ENCODE measurements around the gene AGBL1.

AGBL1 gene

DNA sequence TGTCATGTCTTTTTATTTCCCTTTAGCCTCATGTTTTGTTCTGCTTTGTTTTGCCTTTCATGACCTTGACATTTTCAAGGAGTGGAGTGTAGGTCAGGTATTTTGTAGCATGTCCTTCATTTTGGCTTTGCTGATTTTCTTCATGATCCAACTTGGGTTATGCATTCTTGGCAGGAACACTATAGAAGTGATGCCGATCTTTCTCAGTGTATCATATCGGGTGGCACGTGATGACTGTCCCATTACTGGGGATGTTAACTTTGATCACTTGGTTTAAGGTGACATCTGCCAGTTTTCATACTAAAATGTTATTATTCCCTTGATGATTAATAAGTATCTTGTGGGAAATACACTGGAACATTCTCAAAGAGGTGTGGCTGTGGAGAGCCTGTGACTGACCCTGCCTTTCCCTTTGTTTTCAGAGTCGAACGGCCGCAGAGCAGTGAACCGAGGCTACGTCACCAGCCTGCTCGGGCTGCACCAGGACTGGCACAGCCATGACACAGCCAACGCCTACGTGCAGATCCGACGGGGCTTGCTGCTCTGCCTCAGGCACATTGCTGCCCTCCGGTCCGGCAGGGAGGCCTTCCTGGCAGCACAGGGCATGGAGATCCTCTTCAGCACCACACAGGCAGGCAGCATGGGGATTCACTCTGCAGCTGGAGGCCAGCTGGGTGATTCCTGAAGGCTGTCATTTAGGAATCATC, 167.7 kb downstream of the AGBL1 start:
- DNase-seq = no peak

DNA sequence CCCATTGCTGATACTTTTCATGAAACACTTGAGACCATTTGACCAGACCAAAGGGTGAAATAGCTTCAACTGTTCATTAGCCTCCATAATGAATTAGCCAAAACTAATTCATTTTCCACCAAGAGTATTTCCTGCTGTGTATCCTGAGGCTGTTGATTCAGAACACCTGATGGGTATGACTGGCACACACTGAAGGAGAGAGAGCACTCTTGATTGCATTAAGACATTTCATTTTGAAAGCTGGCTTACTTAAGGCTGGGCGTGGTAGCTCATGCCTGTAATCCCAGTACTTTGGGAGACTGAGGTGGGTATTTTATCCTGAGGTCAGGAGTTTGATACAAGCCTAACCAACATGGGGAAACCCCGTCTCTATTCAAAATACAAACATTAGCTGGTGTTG, 175.6 kb downstream of the AGBL1 start:
- no peak for DNase-seq

DNA sequence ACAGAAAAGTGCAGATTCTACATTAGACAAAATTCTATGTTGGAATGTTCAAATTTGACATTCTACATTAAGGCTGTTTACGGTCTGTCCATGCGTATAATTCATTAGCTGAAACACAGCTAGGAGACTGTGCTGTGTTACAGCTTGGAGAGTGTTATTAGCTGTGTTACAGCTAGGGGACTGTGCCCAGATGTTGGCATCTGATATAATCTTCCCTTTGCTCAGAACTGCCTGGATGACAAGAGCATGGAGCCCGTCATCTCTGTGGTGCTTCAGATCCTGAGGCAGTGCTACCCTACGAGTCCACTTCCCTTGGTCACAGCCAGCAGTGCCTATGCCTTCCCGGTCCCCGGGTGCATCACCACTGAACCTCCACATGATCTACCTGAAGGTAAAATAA, 177.0 kb downstream of the AGBL1 start:
- no peak for DNase-seq

DNA sequence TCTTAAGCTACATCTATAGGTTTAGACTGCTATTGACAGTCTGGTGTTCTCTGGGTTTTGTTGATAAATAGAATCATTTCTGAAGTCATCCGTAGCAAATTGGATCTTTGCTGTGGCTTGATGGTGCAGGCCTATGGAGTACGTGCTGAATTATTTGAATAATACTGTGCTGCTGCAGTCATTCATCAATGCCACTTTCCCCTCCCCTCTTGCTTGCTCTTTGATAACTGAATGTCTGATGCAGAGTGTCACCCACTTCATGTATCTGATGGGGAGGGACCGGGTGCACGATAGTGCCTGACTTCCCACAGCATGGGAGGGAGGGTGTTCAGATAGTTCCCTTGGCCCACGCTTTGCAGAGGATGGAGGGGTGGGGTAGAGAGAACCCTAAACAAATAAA, 179.9 kb downstream of the AGBL1 start:
- DNase-seq = no peak

DNA sequence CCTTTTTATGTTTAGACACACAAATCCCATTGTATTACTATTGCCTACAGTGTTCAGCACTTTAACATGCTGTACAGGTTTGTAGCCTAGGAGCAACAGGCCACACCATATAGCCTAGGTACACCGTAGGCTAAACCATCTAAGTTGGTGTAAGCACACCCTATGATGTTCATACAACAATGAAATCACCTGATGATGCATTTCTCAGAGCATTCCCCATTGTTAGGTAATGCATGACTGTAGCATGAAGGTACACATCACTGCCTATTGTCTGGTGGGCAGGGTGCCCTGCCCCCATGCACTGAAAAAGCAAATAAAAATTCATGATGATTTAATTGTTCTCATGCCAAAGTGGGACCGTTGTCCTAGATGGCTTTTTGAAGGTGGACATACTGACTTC, 183.6 kb downstream of the AGBL1 start:
- DNase-seq = no peak

GRCh38 chr15:86266896-86267484, 187.3 kb downstream of the AGBL1 start:
- DNase-seq = no peak

DNA sequence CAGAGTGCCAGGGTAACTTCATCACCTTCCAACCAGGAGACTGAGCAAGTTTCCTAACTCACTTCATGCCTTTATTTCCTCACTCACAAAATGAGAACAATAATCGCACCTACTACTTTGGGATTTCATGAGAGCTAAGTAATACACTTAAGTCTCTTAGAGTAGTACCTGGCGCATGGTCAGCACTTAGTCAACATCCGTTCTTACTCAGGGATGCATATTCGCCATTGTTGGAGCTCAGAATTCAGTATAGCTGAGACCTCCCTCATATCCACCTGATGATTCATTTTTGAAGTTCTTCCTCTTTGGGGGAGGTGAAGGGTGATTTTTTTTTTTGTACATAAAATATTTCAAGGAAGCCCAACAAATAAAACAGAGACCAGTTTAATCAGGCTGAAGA, 188.2 kb downstream of the AGBL1 start:
- no peak for DNase-seq

DNA sequence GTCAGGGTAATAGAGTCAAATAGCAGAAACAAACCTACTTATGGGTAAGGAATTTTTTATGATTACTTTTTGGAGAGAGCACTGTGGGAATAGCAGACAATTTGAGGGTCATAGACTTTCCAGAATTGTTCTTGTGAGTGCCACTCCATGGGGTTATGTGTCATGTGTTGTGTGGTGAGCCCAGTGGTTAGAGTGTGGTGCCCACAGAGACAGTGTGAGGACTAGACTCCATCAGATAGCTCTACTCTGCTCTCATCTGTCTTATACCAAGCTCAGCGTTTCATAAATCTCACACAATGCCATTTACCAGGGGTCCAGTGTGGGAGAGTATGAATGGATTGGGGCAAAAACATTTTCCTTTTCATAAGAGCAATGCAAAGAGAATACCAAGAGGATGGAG, 188.9 kb downstream of the AGBL1 start:
- DNase-seq = no peak

DNA sequence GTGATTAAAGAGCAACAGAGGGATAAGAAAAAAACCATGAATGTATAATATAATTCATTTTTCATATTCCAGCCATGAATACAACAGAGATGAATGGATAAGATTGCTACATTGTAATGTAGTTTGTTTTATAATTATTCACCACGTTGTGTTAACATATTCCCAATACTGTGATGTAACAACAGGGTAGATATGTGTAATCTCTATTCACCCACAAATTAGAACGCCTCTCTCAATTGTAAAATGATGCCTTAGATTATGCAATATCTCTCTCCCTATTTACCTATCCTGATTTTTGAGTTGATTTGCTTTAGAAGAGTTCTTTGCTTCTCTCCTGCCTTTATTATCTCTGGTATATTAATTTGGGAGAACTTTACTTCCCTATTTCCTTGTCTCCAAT, 193.6 kb downstream of the AGBL1 start:
- no peak for DNase-seq

GRCh38 chr15:86275361-86275760, 195.7 kb downstream of the AGBL1 start:
- no peak for DNase-seq

- no peak for DNase-seq
Observed at GRCh38 chr15:86278586-86278985, 198.9 kb downstream of the AGBL1 start.

GRCh38 chr15:86284635-86285034, 205.0 kb downstream of the AGBL1 start:
- DNase-seq = no peak

DNA sequence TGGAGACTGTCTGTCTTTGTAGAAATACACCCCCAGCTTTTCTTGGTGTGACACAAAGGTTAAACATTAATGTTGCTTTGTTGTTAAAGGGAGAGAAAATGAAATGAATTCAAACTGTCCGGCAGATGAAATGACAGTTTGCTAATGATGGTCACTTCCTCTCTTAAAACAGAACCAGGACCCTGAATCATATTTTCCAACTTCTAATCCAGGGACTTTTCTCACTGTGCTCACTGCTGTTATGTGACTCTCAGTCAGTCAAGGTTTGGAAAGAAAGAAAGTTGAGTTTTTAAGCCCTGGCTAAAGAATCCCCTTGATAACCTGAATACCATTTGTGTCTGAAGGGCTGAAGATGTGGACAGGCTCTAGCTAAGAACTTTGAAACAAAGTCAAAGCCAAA, 215.8 kb downstream of the AGBL1 start:
- DNase-seq = no peak

DNA sequence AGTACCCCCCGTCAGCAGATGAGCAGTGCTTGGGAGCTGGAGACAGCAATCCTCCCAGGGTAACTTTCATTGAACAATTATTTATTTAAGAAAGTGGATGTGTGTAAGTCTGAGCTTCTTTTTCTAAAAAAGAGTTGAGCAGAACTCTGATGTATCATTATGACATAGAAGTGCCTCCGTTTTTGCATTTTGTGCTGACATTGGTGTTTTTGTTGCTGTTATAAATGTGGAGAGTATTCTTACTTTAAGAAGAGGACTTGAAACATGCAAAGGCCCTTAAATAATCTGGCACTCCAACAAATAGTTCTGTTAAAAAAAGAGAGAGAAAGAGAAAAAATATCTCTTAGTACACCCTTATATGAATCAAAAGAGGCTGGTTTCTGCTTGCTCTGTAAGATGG, 217.1 kb downstream of the AGBL1 start:
- DNase-seq = no peak

DNA sequence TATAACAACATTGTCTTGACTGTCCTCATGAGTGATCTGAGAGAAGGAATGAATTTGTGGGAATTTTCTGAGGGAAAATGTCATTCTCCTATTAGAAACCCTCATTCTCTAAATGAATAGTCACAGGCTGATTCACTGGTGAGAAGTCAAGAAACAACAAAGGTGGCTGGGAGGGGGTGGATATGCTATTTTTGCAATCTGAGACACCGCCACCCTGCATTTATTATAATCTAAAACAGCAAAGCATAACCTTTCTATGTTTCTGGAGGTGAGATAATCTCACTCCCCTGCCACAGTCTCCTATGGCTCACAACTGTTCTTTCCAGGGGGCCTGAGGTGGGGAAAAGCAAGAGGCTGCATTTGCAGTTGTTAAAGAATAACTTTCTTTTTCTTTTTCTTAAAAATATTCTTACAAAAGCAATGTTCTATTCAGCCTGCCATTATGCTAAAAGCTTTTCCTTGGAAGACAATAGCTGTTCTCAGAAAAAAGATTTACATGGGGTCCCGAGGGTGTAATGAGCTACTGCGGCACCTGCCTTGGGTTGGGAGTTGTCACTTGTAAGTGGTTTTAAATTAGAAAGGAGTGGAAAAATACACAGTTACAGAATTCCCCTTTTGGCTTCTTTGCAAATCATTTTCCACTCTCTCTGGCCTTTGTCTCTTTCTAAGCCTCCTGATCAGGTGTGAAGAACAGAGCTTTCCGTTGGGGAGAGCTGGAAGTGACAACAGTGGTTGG, 220.9 kb downstream of the AGBL1 start:
- no peak for DNase-seq

GRCh38 chr15:86311568-86312280, 232.1 kb downstream of the AGBL1 start:
- no peak for DNase-seq

- no peak for DNase-seq
Observed at GRCh38 chr15:86312486-86312885, 232.8 kb downstream of the AGBL1 start.

- DNase-seq = no peak
Observed at GRCh38 chr15:86316216-86316615, 236.5 kb downstream of the AGBL1 start.

DNA sequence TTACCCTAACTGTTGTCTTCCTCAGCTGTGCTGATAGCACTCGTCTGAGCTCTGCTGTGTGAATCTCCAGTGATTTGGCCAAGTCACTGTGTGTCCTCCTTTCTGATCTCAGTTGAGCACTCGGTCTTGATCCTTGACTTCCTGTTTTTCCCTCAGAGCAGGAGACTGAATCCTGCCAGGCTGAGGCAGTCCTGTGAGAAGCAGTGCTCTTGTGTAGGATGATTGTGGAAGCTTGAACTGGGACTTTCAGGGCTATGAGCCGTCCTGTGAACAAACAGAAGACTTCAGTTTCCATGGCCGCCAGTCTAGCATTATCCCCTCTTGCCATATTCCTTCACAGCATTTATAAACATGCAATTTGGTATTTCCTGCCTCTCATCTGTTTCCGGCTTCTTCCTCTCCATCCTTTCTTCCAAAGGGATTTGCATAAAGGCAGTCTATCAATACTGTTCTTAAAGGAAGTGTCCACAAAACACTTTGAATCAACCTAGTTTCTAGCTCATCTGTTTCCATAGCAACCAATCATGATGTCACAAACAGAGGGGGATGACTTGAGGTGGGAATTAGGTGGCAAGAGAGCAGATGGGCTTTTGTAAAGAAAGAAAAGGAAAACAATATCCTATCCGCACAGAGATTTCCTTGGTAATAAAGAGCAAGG, 237.2 kb downstream of the AGBL1 start:
- DNase-seq = no peak

GRCh38 chr15:86317384-86317740, 237.7 kb downstream of the AGBL1 start:
- peak; percentile 14 for DNase-seq

DNA sequence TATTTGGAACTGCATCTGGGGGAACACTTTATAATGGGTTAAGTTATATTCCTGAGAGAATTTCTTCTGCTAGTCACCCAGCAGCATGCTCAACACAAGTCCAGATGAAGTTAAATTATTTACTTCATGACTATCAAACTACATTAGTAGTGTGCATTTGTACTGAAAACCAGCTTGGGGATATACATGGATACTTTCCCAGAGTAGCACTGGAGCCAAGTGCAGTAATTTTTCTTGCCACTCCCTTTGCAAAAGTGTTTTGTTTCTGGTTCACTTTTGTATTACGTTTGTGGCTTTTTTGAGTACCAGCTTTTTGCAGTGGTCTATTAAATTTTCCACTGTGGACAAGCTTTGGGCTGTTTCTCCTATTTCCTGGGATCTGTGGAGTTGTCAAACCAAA, 243.0 kb downstream of the AGBL1 start:
- no peak for DNase-seq

DNA sequence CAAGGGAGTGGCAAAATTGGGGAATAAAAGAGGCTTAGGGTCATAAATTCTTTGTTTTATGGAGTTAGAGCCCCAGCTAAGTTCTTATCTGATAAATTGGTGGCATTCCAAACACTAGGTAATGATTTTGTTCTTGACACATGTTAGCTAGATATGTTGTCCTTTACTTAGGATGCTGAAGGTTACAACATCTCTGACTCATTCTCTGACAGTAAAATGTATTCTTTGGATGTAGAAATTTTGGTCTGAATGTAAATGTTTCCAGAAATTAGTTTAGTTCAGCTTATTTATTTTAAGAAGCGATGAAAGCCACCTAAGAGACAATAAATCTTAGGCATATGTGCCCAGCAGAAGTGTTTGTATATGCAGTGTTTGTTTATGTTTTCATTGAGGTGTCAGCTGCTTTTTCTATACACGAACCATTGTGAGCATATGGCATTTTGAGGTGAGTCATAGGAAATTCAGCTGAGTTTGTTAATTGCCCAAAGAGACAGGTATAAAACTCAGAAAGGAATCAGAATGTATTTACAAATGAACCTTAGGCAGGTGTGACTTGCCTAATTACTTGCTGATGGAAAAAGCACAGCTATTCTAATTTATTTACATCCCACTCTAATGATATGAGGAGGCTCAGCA, 247.7 kb downstream of the AGBL1 start:
- DNase-seq = no peak

- DNase-seq = no peak
Observed at GRCh38 chr15:86328658-86329057, 249.0 kb downstream of the AGBL1 start.
